Endothelial cell (in vitro differentiated cells): Measurements from ENCODE around the gene KIT. TPM values are rescaled to one million over a fixed set of nuclear protein-coding genes. Genes with fewer than 3 reads are reported as not detected.

Experiments
- DNase-seq: peaks from one replicate; pipeline ENCODE4 v3.0.0; 2021; ENCODE audit warnings: low spot score
- H3K27ac Mint-ChIP-seq: one replicate; pipeline ENCODE4 v1.8.0; 2021; ENCODE audit warnings: mixed read lengths, inconsistent platforms; ENCODE audit not compliant: unreplicated experiment
- H3K27me3 Mint-ChIP-seq: one replicate; pipeline ENCODE4 v1.8.0; 2021; ENCODE audit warnings: mild to moderate bottlenecking, moderate library complexity, mixed read lengths, inconsistent platforms; ENCODE audit not compliant: unreplicated experiment
- H3K36me3 Mint-ChIP-seq: one replicate; pipeline ENCODE4 v1.8.0; 2021; ENCODE audit warnings: mild to moderate bottlenecking, low read depth, mixed read lengths, inconsistent platforms; ENCODE audit not compliant: unreplicated experiment
- H3K4me1 Mint-ChIP-seq: one replicate; pipeline ENCODE4 v1.8.0; 2021; ENCODE audit warnings: mild to moderate bottlenecking, mixed read lengths, inconsistent platforms; ENCODE audit not compliant: unreplicated experiment
- H3K4me3 Mint-ChIP-seq: one replicate; pipeline ENCODE4 v1.8.0; 2021; ENCODE audit warnings: mild to moderate bottlenecking, mixed read lengths, inconsistent platforms; ENCODE audit not compliant: unreplicated experiment
- H3K9me3 Mint-ChIP-seq: one replicate; pipeline ENCODE4 v1.8.0; 2021; ENCODE audit warnings: mixed read lengths, inconsistent platforms; ENCODE audit not compliant: unreplicated experiment
- total RNA-seq: library from RNA; stranded (reverse); fragmentation: NEBNext Ultra II Directional; extraction: Animal tissue kit (Norgen Biotek cat#: 25700); gene quantifications from one replicate; pipeline ENCODE4 v1.2.1, GENCODE V29; 2021; ENCODE audit not compliant: unreplicated experiment
- TF ChIP-seq, protein P1 (sequence below): fragments of 200-600 bp; sonication (generic); IDR thresholded peaks from one replicate; pipeline ENCODE4 v1.5.0; 2021; ENCODE audit warnings: antibody characterized with exemption; ENCODE audit not compliant: unreplicated experiment

Gene KIT
- total RNA-seq, 1 donor from 2014 or later = 49.1 TPM

GRCh38 chr4:54723220-54723619, 65.5 kb downstream of the KIT start:
- Mint-ChIP-seq H3K27me3 (no peaks in the 10 kb centered on the region), H3K4me1 (peaks cover 6% of the 10 kb centered on the region), H3K9me3 (no peaks in the 10 kb centered on the region), H3K27ac (no peak overlapping the region), H3K4me3 (no peak overlapping the region), H3K36me3 (peaks cover 4% of the 10 kb centered on the region)
- no peak for DNase-seq
- TF ChIP-seq, protein P1, sequence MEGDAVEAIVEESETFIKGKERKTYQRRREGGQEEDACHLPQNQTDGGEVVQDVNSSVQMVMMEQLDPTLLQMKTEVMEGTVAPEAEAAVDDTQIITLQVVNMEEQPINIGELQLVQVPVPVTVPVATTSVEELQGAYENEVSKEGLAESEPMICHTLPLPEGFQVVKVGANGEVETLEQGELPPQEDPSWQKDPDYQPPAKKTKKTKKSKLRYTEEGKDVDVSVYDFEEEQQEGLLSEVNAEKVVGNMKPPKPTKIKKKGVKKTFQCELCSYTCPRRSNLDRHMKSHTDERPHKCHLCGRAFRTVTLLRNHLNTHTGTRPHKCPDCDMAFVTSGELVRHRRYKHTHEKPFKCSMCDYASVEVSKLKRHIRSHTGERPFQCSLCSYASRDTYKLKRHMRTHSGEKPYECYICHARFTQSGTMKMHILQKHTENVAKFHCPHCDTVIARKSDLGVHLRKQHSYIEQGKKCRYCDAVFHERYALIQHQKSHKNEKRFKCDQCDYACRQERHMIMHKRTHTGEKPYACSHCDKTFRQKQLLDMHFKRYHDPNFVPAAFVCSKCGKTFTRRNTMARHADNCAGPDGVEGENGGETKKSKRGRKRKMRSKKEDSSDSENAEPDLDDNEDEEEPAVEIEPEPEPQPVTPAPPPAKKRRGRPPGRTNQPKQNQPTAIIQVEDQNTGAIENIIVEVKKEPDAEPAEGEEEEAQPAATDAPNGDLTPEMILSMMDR = no peak

GRCh38 chr4:54723820-54724219, 66.1 kb downstream of the KIT start:
- Mint-ChIP-seq H3K36me3 (peaks cover 4% of the 10 kb centered on the region), H3K4me1 (peaks cover 6% of the 10 kb centered on the region), H3K27ac (no peak overlapping the region), H3K9me3 (no peaks in the 10 kb centered on the region), H3K27me3 (no peaks in the 10 kb centered on the region), H3K4me3 (no peak overlapping the region)
- TF ChIP-seq, protein P1 = no peak
- no peak for DNase-seq

DNA sequence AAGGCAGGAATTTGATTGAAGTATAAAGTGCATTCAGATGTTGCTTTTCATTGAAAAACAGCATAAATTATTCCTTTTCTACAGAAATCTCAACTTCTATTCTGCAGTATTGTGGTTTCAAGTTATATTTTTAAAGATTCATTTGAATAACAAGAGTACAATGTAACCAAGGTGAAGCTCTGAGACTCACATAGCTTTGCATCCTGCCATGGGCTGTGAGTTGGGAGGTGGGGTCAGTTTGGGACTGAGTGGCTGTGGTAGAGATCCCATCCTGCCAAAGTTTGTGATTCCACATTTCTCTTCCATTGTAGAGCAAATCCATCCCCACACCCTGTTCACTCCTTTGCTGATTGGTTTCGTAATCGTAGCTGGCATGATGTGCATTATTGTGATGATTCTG, 69.2 kb downstream of the KIT start:
- no peak for DNase-seq
- Mint-ChIP-seq H3K36me3 (peaks cover 21% of the 10 kb centered on the region), H3K27ac (no peak overlapping the region), H3K4me1 (peaks cover 6% of the 10 kb centered on the region), H3K27me3 (no peaks in the 10 kb centered on the region), H3K9me3 (no peaks in the 10 kb centered on the region), H3K4me3 (no peak overlapping the region)
- TF ChIP-seq, protein P1 = no peak

GRCh38 chr4:54727346-54727745, 69.6 kb downstream of the KIT start:
- Mint-ChIP-seq H3K4me3 (no peak overlapping the region), H3K36me3 (peaks cover 24% of the 10 kb centered on the region), H3K27ac (no peak overlapping the region), H3K9me3 (no peaks in the 10 kb centered on the region), H3K4me1 (peaks cover 6% of the 10 kb centered on the region), H3K27me3 (no peaks in the 10 kb centered on the region)
- no peak for DNase-seq
- TF ChIP-seq, protein P1 = no peak

DNA sequence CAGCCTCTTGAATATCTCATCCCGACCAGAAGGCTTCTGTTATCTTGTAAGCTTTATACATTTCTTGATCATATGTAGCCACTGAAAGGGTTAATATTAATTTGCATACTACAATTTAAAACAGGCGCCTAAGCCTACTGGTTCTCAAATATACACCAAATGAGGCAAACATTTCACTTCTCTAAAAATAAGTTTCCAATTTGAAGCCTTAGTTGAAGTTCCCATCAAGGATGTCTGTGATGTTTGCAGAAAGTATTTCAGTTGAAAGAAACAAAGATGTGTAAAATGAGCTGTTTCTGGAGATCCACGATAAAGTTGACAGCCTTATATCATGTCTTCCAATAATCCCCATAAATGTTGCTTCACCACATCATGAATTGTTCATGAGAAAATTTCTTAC, 70.6 kb downstream of the KIT start:
- Mint-ChIP-seq H3K27ac (no peak overlapping the region), H3K4me3 (no peak overlapping the region), H3K36me3 (peaks cover 29% of the 10 kb centered on the region), H3K27me3 (no peaks in the 10 kb centered on the region), H3K9me3 (no peaks in the 10 kb centered on the region), H3K4me1 (peaks cover 6% of the 10 kb centered on the region)
- DNase-seq = no peak
- TF ChIP-seq, protein P1 = no peak
